K562 (cell line): Measurements from ENCODE around the gene FFAR4.

Experiments
- ATF6 ChIP-seq: sonication (generic); formaldehyde crosslinking; IDR thresholded peaks from 2 replicates; pipeline ENCODE4 v1.4.0; 2020; ENCODE audit warnings: mild to moderate bottlenecking, missing genetic modification reagents
- GTF2E2 ChIP-seq: fragments of 200-800 bp; sonication (Bioruptor generic); IDR thresholded peaks from 2 replicates; pipeline ENCODE4 v1.6.1; 2016; ENCODE audit warnings: missing genetic modification characterization, missing compliant biosample characterization
- NFYB ChIP-seq: IDR thresholded peaks from 2 replicates; pipeline ENCODE4 v1.6.1; 2011; ENCODE audit warnings: mild to moderate bottlenecking, moderate library complexity; ENCODE audit not compliant: insufficient read length; ENCODE audit errors: extremely low read depth
- NR4A1 ChIP-seq, 2 experiments: fragments of 250-450 bp in 1 of 2; fragments of 450-650 bp in 1 of 2; sonication (Bioruptor Pico) in 1 of 2; IDR thresholded peaks; 2 replicates each; pipeline versions ENCODE4 v1.4.0 to v1.6.1; 2016 to 2020; ENCODE audit warnings: mild to moderate bottlenecking in 2 of 2, missing compliant biosample characterization in 1 of 2, missing genetic modification characterization in 1 of 2, moderate library complexity in 1 of 2
- PHB2 ChIP-seq: fragments of 450-650 bp; IDR thresholded peaks from 2 replicates; pipeline ENCODE4 v1.6.1; 2017; ENCODE audit warnings: low read depth
- PHF20 ChIP-seq: fragments of 450-650 bp; IDR thresholded peaks from 2 replicates; pipeline ENCODE4 v1.6.1; 2018; ENCODE audit not compliant: partially characterized antibody
- PYGO2 ChIP-seq: fragments of 450-650 bp; IDR thresholded peaks from 2 replicates; pipeline ENCODE4 v1.6.1; 2016; ENCODE audit warnings: mild to moderate bottlenecking, missing genetic modification characterization, moderate library complexity, missing compliant biosample characterization
- SETDB1 ChIP-seq: IDR thresholded peaks from one replicate; pipeline ENCODE4 v1.6.1; 2012; ENCODE audit warnings: low read length, control low read depth, inconsistent platforms
- ZBTB1 ChIP-seq: sonication (generic); formaldehyde crosslinking; IDR thresholded peaks from 2 replicates; pipeline ENCODE4 v1.8.1; 2023; ENCODE audit warnings: missing genetic modification reagents, low read depth, mild to moderate bottlenecking, borderline replicate concordance

- TF ChIP-seq PHF20 (no peak), ZBTB1 (no peak), GTF2E2 (tag) (no peak), PYGO2 (tag) (no peak), SETDB1 (no peak), NFYB (no peak), NR4A1 (CRISPR knock-in tag; IDR thresholded peaks at IDR 0.05) (no peak), NR4A1 (tag; IDR thresholded peaks at IDR 0.05) (no peak), PHB2 (no peak), ATF6 (CRISPR knock-in tag) (no peak)
Measured at GRCh38 chr10:93541402-93542357, 24.8 kb upstream of the FFAR4 start.
